SH-SY5Y (cell line): ENCODE results near the gene STMN3.
A peak's percentile ranks its signal among the peaks of the same experiment; 100 is the strongest.

Experiments used
- GATA2 ChIP-seq: IDR thresholded peaks from 2 replicates; pipeline ENCODE4 v1.6.1; 2011; ENCODE audit warnings: mild to moderate bottlenecking, low read depth, low read length
- GATA3 ChIP-seq: IDR thresholded peaks from 2 replicates; pipeline ENCODE4 v1.6.1; 2011; ENCODE audit warnings: low read depth, mild to moderate bottlenecking, low read length, moderate library complexity

The STMN3 gene

DNA sequence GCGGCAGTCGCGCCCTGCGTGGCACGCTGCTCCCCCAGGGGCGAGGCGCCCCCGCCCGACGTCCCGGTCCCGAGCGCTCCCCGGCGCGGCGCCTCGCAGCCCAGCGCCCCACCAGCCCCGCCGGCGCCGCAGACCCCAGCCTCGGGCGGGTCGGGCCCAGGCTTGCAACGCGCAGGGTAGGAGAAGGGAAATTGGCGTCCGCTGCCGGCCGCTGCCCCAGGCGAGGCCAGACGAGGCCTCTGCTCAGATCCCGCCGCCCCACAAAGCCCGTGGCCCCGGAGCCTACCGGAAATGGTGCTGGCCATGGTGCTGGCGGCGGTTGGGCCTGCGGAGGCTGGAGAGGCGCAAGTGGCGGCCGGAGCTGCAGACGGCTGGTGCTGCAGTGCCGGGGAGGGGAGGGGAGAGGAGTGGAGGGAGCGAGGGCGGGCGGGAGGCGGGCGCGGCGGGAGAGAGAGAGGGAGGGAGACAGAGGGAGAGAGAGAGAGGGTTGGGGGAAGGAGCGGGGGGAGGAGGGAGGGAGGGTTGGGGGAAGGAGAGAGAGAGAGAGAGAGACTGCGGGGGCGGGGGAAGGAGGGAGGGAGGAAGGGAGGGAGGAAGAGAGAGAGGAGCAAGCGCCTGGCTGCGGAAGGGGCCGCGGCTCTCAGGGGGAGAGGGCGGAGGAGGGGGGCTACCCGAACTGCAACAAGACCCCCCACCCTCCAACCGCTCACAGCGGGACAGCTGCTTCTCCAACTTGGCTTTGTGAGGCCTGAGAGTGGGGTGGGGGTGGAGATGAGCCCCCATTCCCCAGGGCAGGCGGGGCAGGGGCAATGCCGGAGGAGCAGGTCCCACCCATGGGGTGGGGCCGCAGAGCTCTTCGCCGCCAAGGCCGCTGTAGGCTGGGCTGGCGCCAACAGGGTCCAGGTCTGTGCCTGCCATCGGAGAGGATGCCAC, at the start of gene STMN3:
Gene STMN3, minus strand, starts transcription at position 384 of the 933 bp plus-strand sequence. Its CDS starts 79 bp downstream, at position 305.
- TF ChIP-seq GATA3, result no peak
- TF ChIP-seq GATA2, result no peak

GRCh38 chr20:63702036-63702665, 48.9 kb upstream of the STMN3 start:
- TF ChIP-seq GATA2, result no peak
- no peak for TF ChIP-seq GATA3

GRCh38 chr20:63701329-63702035, 48.3 kb upstream of the STMN3 start:
- no peak for TF ChIP-seq GATA3
- TF ChIP-seq GATA2, result no peak

DNA sequence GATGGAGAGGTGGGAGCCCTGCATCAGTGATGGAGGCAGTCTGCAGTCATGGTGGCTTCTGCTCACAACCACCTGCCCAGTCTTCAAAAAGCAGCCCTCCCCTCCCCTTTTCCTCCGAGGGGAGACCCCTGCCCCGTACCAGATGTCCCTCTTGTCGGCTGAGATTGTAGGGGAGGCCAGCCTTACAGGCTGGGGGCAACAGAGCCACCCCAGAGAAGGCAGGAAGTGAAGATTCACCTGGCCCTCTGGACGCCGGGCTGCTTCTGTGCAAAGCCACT, 47.8 kb upstream of the STMN3 start:
- TF ChIP-seq GATA2 (no peak), GATA3 (no peak)

DNA sequence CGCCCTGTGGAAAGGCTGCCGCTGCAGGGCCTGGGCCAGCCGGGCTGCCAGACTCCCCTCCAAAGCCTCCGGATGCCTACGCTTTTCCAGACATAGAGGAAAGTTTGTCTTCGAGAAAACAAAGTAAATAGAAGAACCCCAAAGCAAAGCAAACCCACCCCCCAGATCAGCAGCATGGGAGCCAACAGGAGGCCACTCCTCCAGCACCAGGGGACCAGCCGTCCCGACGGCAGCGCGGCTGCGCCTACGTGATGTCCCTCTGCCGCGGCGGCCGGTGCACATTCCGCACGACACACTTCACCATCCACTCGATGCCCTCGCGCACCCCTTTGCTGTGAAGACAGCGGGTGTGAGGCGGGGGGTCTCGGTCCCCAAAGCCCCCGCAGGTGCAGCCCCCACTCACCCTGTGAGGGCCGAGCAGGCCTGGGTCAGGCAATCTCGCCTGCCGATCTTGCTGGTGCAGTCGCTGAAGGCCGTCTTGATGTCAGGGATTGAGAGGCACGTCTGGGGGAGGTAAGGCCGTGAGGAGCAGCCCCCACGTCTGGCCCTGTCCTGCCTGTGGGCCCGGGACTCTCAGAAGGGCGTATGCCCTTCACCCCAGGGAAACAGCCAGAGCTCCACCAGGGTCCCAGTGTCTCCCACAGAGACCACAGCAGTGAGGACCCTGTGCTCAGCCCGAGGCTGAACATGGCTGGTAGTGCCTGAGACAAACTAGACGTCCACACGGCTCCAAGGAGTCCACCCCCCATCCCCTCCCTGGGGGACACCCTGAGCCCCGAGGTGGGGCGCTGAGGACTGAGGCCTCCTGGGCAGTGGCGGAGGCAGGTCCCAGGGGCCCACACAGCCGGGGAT, 47.2 kb upstream of the STMN3 start:
- TF ChIP-seq GATA2 (peak; percentile 26; the same call in 1 of the 2 replicates), GATA3 (no peak)

DNA sequence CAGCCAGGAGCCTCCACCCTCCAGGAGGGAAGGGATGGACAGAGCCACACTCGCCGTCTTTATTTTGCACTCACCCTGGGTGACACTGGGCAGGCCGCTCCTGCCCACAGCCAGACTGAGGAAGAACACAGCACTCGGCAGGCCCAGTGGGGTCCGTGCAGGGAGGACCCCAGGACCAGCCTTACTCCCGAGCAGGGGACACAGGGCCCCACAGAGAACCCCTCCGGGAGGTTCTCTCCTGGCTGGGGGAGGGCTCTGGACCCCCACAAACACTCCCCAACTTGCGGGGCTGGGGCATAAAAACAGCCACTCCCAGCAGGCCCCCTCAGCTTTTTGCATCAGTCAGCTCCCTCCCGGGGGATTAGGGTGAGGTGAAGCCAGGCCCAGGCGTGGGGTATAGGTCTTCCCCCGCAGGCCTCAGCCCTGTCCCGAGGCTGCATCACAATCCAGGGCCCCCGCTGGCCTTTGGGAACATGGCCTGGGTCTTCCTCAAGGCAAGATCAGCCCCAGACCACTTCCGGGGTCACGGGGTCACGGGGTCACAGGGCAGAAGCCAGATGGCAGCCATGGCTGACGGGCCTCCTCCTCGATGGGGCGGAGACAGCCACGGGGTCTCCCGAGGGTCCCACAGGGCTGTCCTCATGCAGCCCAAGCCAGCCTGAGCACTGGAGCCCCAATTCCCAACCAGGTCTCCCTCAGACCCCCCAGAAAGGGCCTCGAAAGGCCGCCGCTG, 46.4 kb upstream of the STMN3 start:
- TF ChIP-seq GATA2 (no peak), GATA3 (no peak)

DNA sequence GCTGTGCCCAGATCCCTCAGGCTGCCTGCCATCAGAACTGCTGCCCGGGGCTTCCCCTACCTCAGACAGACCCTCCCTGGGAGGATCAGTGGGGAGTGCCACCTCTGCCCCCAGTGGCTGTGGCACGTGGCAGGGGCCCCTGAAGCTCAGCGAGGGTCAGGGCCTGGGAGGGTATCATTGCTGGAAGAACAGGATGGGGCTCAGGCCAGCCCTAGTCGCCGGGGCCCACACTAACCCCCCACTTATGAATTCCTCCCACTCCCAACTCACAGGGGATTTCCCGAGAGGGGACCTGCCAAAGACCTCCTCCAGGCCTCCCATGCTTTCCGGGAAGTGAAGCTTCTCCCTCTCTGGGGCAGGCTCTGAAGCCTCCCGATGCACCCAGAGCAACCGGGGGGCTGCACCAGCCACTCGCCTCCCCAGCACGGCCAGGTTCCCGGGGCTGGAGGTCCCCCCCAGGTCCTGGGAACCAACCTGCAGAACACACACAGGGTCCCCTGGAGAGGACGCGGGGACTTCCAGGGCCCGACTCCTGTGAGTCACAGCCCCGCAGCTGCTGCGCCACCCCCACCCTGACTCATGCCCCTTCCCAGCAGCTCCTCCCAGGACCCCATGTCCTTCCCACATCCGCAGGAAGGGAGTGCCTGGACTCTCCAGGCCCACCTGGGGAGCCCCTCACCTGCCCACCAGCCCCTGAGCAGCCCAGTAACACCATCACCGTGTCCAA, 45.7 kb upstream of the STMN3 start:
- TF ChIP-seq GATA2, result no peak
- TF ChIP-seq GATA3, result no peak

DNA sequence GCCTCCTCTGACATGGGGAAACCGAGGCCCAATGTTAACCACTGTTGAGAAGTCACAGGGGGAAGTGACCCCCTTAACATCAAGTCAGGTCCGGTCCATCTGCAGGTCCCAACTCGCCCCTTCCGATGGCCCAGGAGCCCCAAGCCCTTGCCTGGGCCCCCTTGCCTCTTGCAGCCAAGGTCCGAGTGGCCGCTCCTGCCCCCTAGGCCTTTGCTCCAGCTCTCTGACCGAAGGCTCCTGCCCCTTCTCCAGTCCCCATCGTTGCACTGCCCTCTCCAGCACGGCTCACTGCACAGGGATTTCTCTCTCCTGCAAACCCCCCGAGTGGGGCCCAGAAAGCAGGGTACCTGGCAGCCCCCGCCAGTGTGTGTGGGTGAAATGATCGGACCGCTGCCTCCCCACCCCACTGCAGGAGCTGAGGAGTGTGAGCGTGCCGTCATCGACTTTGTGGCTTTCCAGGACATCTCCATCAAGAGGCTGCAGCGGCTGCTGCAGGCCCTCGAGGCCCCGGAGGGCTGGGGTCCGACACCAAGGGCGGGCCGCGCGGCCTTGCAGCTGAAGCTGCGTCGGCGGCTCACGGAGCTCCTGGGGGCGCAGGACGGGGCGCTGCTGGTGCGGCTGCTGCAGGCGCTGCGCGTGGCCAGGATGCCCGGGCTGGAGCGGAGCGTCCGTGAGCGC, 44.8 kb upstream of the STMN3 start:
- TF ChIP-seq GATA3 (no peak), GATA2 (no peak)

- TF ChIP-seq GATA2, result no peak
- no peak for TF ChIP-seq GATA3
These were observed 44.2 kb upstream of the STMN3 start for GRCh38 chr20:63697357-63697867.

DNA sequence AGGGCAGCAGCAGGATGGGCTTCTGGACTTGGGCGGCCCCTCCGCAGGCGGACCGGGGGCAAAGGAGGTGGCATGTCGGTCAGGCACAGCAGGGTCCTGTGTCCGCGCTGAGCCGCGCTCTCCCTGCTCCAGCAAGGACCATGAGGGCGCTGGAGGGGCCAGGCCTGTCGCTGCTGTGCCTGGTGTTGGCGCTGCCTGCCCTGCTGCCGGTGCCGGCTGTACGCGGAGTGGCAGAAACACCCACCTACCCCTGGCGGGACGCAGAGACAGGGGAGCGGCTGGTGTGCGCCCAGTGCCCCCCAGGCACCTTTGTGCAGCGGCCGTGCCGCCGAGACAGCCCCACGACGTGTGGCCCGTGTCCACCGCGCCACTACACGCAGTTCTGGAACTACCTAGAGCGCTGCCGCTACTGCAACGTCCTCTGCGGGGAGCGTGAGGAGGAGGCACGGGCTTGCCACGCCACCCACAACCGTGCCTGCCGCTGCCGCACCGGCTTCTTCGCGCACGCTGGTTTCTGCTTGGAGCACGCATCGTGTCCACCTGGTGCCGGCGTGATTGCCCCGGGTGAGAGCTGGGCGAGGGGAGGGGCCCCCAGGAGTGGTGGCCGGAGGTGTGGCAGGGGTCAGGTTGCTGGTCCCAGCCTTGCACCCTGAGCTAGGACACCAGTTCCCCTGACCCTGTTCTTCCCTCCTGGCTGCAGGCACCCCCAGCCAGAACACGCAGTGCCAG, 43.6 kb upstream of the STMN3 start, which contains the start of gene TNFRSF6B:
Gene TNFRSF6B, plus strand, starts transcription at position 25 of the 729 bp plus-strand sequence. Its CDS starts 116 bp downstream, at position 141.
- no peak for TF ChIP-seq GATA2
- TF ChIP-seq GATA3, result no peak

- TF ChIP-seq GATA2 (no peak), GATA3 (no peak)
These were observed 43.0 kb upstream of the STMN3 start for GRCh38 chr20:63696306-63696627.
